Keratinocyte (primary cell): ENCODE results near the gene ACTMAP.

ENCODE experiments used
- EZH2 ChIP-seq: IDR thresholded peaks from one replicate; pipeline ENCODE4 v1.6.1; 2012; ENCODE audit warnings: inconsistent platforms, mild to moderate bottlenecking, low read length, moderate library complexity
- TF ChIP-seq, protein P1 (sequence below), 3 experiments: IDR thresholded peaks in 1 of 3; conservative IDR thresholded peaks in 1 of 3; optimal IDR thresholded peaks in 1 of 3; 2 replicates in 2 of 3; 3 replicates in 1 of 3; pipeline versions ENCODE3 to v1.5.1; 2011; ENCODE audit warnings: low read length in 3 of 3, mild to moderate bottlenecking in 3 of 3, moderate library complexity in 2 of 3, control low read depth in 1 of 3, inconsistent platforms in 1 of 3; ENCODE audit not compliant: insufficient read depth in 2 of 3; ENCODE audit errors: extremely low read depth in 1 of 3

DNA sequence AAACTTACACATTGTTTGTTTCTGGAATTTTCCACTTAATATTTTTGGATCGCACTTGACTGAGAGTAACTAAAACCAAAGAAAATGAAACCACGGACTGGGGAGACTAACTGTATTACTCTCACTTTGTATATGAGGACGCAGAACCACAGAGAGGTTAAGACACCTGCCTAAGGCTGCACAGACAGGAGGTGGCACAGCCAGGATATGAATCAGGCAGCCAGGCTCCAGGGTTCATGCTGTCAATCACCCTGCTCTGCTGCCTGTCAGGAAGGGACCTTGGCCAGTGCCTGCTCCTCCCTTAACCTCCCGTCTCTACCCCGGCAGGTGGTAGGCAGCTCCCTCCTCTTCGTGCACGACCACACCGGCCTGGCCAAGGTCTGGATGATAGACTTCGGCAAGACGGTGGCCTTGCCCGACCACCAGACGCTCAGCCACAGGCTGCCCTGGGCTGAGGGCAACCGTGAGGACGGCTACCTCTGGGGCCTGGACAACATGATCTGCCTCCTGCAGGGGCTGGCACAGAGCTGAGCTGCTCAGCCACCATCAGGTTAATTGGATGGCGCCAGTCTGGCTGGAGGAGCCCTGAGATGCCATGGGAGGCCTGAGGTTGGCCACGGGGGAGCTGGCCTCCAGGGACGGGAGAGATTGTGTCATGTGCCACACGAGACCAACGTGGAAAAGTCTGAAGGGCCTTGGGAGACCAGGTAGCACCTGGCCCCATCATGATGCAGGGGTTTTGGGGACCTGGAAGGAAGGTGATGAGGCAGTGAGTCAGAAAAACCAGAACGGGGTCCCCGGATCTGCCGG, 11.0 kb downstream of the ACTMAP start:
- TF ChIP-seq, protein P1, sequence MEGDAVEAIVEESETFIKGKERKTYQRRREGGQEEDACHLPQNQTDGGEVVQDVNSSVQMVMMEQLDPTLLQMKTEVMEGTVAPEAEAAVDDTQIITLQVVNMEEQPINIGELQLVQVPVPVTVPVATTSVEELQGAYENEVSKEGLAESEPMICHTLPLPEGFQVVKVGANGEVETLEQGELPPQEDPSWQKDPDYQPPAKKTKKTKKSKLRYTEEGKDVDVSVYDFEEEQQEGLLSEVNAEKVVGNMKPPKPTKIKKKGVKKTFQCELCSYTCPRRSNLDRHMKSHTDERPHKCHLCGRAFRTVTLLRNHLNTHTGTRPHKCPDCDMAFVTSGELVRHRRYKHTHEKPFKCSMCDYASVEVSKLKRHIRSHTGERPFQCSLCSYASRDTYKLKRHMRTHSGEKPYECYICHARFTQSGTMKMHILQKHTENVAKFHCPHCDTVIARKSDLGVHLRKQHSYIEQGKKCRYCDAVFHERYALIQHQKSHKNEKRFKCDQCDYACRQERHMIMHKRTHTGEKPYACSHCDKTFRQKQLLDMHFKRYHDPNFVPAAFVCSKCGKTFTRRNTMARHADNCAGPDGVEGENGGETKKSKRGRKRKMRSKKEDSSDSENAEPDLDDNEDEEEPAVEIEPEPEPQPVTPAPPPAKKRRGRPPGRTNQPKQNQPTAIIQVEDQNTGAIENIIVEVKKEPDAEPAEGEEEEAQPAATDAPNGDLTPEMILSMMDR (optimal IDR thresholded peaks at IDR 0.05 in 1 of 3, IDR thresholded peaks at IDR 0.05 in 1 of 3, conservative IDR thresholded peaks at IDR 0.05 in 1 of 3; ENCODE audit: extremely low read depth in 1 of 3, insufficient read depth in 2 of 3, low read length in 3 of 3): no peak
- no peak for TF ChIP-seq EZH2
